HepG2 (cell line): ENCODE results near the gene MMP24OS. TPM values are rescaled to one million over a fixed set of nuclear protein-coding genes. Genes with fewer than 3 reads are reported as not detected.

ENCODE experiments used
- GABPB1 ChIP-seq: IDR thresholded peaks from 2 replicates; pipeline ENCODE4 v1.6.1; 2016; ENCODE audit warnings: mild to moderate bottlenecking, missing genetic modification reagents, moderate library complexity, missing compliant biosample characterization
- SIX4 ChIP-seq: sonication (generic); formaldehyde crosslinking; IDR thresholded peaks from 2 replicates; pipeline ENCODE4 v1.4.0; 2020; ENCODE audit warnings: missing genetic modification reagents
- SP4 ChIP-seq: sonication (generic); formaldehyde crosslinking; IDR thresholded peaks from 2 replicates; pipeline ENCODE4 v1.8.1; 2023; ENCODE audit warnings: mild to moderate bottlenecking, missing genetic modification reagents
- TGIF2 ChIP-seq: IDR thresholded peaks from 2 replicates; pipeline ENCODE4 v1.6.1; 2016; ENCODE audit warnings: control low read depth, missing compliant biosample characterization
- ZFP36L1 ChIP-seq: sonication (generic); formaldehyde crosslinking; IDR thresholded peaks from 2 replicates; pipeline ENCODE4 v1.8.0; 2022; ENCODE audit warnings: mild to moderate bottlenecking, missing genetic modification reagents, moderate library complexity
- ZNF432 ChIP-seq: sonication (generic); formaldehyde crosslinking; IDR thresholded peaks from 2 replicates; pipeline ENCODE4 v1.5.0; 2020; ENCODE audit warnings: missing genetic modification reagents, mild to moderate bottlenecking, borderline replicate concordance
- ZNF441 ChIP-seq: sonication (generic); formaldehyde crosslinking; IDR thresholded peaks from 2 replicates; pipeline ENCODE4 v1.7.0; 2021; ENCODE audit warnings: missing genetic modification reagents, borderline replicate concordance
- ZNF616 ChIP-seq: sonication (generic); formaldehyde crosslinking; IDR thresholded peaks from 2 replicates; pipeline ENCODE4 v1.5.0; 2020; ENCODE audit warnings: low read depth, mild to moderate bottlenecking, missing genetic modification reagents
- polyA plus RNA-seq, 8 experiments: library from polyadenylated mRNA; depleted of rRNA in 3 of 8; stranded (reverse) in 7 of 8; unstranded in 1 of 8; fragments of >200 nt; fragmentation: Illumina TruSeq in 4 of 8; extraction: Trizol in 4 of 8; gene quantifications; 2 replicates each; pipeline versions ENCODE4 v1.2.1 to v1.2.3, GENCODE V29; 2011 to 2016; ENCODE audit warnings: low read depth in 4 of 8, missing spikeins in 1 of 8, mixed read lengths in 1 of 8; ENCODE audit not compliant: insufficient read depth in 1 of 8
- total RNA-seq, 5 experiments: library from RNA; depleted of rRNA; stranded (reverse); fragments of >200 nt; fragmentation: Illumina TruSeq; extraction: Trizol; gene quantifications; 2 replicates each; pipeline ENCODE4 v1.2.3, GENCODE V29; 2016; ENCODE audit warnings: low read depth in 1 of 5
- TF ChIP-seq, protein P1 (sequence below): sonication (generic); formaldehyde crosslinking; IDR thresholded peaks from 2 replicates; pipeline ENCODE4 v1.5.0; 2020; ENCODE audit warnings: missing genetic modification reagents, mild to moderate bottlenecking, borderline replicate concordance
- TF ChIP-seq, protein P2 (sequence below): sonication (generic); formaldehyde crosslinking; IDR thresholded peaks from 2 replicates; pipeline ENCODE4 v1.9.0; 2021; ENCODE audit warnings: missing genetic modification reagents, borderline replicate concordance
- TF ChIP-seq, protein P3 (sequence below): sonication (generic); formaldehyde crosslinking; IDR thresholded peaks from 2 replicates; pipeline ENCODE4 v1.4.0; 2020; ENCODE audit warnings: missing genetic modification reagents, mild to moderate bottlenecking, borderline replicate concordance
- TF ChIP-seq, protein P4 (sequence below): sonication (generic); formaldehyde crosslinking; IDR thresholded peaks from 2 replicates; pipeline ENCODE4 v1.5.0; 2020; ENCODE audit warnings: mild to moderate bottlenecking, missing genetic modification reagents
- TF ChIP-seq, protein P5 (sequence below): sonication (generic); formaldehyde crosslinking; IDR thresholded peaks from 2 replicates; pipeline ENCODE4 v1.5.0; 2020; ENCODE audit warnings: missing genetic modification reagents, mild to moderate bottlenecking, borderline replicate concordance

Gene MMP24OS
- total and polyA plus RNA-seq, 2 of the 13 experiments (the other 11 are each of a cell fraction or from before 2014, with no cell fraction given), result 6.0 to 8.5 TPM

DNA sequence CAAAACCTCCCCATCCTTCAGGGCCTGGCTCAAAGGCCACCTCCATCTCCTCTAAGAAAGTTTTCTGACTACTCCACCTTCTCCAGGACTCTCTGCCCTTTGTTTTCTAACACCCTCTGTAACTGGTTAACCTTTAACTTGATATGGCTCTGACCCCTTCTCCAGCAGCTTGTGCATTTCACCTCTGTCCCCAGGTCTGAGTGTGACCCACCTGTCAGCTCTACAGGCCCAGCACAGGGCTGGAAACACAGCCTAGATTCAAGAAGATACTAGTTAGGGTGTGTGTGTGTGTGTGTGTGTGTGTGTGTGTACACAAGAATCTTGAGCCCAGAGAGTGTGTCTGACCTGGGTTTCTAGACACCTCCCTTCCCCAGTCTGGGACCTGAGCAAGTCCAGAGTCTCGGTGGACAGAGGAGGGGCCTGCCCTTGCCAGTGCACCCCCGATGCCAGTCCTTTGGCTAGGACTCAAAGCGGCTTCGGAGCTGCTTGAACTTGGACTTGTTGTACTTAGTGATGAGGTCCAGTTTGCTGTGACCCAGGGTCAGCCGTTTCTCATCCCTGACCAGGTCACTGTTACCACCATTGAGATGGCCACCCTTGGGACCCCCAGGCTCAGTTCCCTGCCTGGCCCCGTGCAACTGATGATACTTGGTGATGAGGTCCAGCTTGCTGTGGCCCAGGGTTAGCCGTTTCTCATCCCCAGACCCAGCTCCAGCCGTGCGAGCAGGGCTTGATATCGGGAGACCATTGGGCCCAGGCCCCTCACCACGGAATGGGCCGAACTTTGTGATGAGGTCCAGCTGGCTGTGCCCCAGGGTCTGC, 8.4 kb upstream of the MMP24OS start (continued):
- TF ChIP-seq, protein P1, sequence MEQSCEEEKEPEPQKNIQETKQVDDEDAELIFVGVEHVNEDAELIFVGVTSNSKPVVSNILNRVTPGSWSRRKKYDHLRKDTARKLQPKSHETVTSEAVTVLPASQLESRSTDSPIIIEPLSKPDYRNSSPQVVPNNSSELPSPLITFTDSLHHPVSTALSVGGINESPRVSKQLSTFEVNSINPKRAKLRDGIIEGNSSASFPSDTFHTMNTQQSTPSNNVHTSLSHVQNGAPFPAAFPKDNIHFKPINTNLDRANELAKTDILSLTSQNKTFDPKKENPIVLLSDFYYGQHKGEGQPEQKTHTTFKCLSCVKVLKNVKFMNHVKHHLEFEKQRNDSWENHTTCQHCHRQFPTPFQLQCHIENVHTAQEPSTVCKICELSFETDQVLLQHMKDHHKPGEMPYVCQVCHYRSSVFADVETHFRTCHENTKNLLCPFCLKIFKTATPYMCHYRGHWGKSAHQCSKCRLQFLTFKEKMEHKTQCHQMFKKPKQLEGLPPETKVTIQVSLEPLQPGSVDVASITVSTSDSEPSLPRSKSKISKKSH (CRISPR knock-in tag), result peak; percentile 92
- no peak; the same call in none of the 2 replicates for TF ChIP-seq GABPB1 (CRISPR knock-in tag)
- no peak for TF ChIP-seq ZNF432 (CRISPR knock-in tag)
- TF ChIP-seq SP4, result no peak; the same call in none of the 2 replicates
- peak; percentile 89 for TF ChIP-seq TGIF2 (CRISPR knock-in tag)
- TF ChIP-seq SIX4 (CRISPR knock-in tag), result peak; percentile 48; the same call in 1 of the 2 replicates
- TF ChIP-seq, protein P2, sequence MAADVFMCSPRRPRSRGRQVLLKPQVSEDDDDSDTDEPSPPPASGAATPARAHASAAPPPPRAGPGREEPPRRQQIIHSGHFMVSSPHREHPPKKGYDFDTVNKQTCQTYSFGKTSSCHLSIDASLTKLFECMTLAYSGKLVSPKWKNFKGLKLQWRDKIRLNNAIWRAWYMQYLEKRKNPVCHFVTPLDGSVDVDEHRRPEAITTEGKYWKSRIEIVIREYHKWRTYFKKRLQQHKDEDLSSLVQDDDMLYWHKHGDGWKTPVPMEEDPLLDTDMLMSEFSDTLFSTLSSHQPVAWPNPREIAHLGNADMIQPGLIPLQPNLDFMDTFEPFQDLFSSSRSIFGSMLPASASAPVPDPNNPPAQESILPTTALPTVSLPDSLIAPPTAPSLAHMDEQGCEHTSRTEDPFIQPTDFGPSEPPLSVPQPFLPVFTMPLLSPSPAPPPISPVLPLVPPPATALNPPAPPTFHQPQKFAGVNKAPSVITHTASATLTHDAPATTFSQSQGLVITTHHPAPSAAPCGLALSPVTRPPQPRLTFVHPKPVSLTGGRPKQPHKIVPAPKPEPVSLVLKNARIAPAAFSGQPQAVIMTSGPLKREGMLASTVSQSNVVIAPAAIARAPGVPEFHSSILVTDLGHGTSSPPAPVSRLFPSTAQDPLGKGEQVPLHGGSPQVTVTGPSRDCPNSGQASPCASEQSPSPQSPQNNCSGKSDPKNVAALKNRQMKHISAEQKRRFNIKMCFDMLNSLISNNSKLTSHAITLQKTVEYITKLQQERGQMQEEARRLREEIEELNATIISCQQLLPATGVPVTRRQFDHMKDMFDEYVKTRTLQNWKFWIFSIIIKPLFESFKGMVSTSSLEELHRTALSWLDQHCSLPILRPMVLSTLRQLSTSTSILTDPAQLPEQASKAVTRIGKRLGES (CRISPR knock-in tag), result no peak
- TF ChIP-seq, protein P3, sequence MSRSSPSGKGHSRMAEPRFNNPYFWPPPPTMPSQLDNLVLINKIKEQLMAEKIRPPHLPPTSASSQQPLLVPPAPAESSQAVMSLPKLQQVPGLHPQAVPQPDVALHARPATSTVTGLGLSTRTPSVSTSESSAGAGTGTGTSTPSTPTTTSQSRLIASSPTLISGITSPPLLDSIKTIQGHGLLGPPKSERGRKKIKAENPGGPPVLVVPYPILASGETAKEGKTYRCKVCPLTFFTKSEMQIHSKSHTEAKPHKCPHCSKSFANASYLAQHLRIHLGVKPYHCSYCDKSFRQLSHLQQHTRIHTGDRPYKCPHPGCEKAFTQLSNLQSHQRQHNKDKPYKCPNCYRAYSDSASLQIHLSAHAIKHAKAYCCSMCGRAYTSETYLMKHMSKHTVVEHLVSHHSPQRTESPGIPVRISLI (CRISPR knock-in tag), result no peak
- TF ChIP-seq ZNF441 (CRISPR knock-in tag), result no peak
- TF ChIP-seq, protein P4, sequence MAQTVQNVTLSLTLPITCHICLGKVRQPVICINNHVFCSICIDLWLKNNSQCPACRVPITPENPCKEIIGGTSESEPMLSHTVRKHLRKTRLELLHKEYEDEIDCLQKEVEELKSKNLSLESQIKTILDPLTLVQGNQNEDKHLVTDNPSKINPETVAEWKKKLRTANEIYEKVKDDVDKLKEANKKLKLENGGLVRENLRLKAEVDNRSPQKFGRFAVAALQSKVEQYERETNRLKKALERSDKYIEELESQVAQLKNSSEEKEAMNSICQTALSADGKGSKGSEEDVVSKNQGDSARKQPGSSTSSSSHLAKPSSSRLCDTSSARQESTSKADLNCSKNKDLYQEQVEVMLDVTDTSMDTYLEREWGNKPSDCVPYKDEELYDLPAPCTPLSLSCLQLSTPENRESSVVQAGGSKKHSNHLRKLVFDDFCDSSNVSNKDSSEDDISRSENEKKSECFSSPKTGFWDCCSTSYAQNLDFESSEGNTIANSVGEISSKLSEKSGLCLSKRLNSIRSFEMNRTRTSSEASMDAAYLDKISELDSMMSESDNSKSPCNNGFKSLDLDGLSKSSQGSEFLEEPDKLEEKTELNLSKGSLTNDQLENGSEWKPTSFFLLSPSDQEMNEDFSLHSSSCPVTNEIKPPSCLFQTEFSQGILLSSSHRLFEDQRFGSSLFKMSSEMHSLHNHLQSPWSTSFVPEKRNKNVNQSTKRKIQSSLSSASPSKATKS (CRISPR knock-in tag), result no peak
- 0 out of 2 replicates have a peak, but pooled peaks have one; percentile 63 for TF ChIP-seq ZNF616 (CRISPR knock-in tag)
- TF ChIP-seq, protein P5, sequence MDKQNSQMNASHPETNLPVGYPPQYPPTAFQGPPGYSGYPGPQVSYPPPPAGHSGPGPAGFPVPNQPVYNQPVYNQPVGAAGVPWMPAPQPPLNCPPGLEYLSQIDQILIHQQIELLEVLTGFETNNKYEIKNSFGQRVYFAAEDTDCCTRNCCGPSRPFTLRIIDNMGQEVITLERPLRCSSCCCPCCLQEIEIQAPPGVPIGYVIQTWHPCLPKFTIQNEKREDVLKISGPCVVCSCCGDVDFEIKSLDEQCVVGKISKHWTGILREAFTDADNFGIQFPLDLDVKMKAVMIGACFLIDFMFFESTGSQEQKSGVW, result no peak
- TF ChIP-seq ZFP36L1 (CRISPR knock-in tag), result no peak; the same call in 1 of the 2 replicates
